HepG2 (cell line): ENCODE measurements around the gene SRXN1. TPM values are rescaled to one million over a fixed set of nuclear protein-coding genes. Genes with fewer than 3 reads are reported as not detected.

Experiments
- ATAD3A ChIP-seq: sonication (generic); formaldehyde crosslinking; IDR thresholded peaks from 2 replicates; pipeline ENCODE4 v1.4.0; 2020; ENCODE audit warnings: missing genetic modification reagents
- CBX2 ChIP-seq, 2 experiments: fragments of 200-600 bp in 1 of 2; sonication (generic); formaldehyde crosslinking in 1 of 2; IDR thresholded peaks; 2 replicates each; pipeline versions ENCODE4 v1.7.0 to v1.8.1; 2018 to 2022; ENCODE audit warnings: low read depth in 2 of 2, low read length in 1 of 2, mild to moderate bottlenecking in 1 of 2, missing genetic modification reagents in 1 of 2
- CHD4 ChIP-seq: fragments of 200-600 bp; sonication (generic); IDR thresholded peaks from 2 replicates; pipeline ENCODE4 v1.7.0; 2017; ENCODE audit warnings: mild to moderate bottlenecking, low read length, borderline replicate concordance
- EZH2 ChIP-seq: conservative IDR thresholded peaks from 2 replicates; pipeline ENCODE4 v1.6.1; 2012; ENCODE audit warnings: mild to moderate bottlenecking, low read depth, low read length, moderate library complexity
- HNF4G ChIP-seq, 2 experiments: sonication (generic) in 1 of 2; formaldehyde crosslinking in 1 of 2; IDR thresholded peaks; 2 replicates each; pipeline versions ENCODE4 v1.4.0 to v1.6.1; 2011 to 2020; ENCODE audit warnings: borderline replicate concordance in 2 of 2, low read depth in 2 of 2, mild to moderate bottlenecking in 2 of 2, low read length in 1 of 2, missing genetic modification reagents in 1 of 2, moderate library complexity in 1 of 2
- KDM2A ChIP-seq: sonication (generic); formaldehyde crosslinking; IDR thresholded peaks from 2 replicates; pipeline ENCODE4 v1.4.0; 2020; ENCODE audit warnings: low read depth, missing genetic modification reagents, borderline replicate concordance
- KLF16 ChIP-seq, 2 experiments: sonication (generic) in 1 of 2; formaldehyde crosslinking in 1 of 2; IDR thresholded peaks; 2 replicates each; pipeline versions ENCODE4 v1.6.1 to v1.8.0; 2016 to 2023; ENCODE audit warnings: missing genetic modification reagents in 2 of 2, missing compliant biosample characterization in 1 of 2
- NR3C1 ChIP-seq: sonication (generic); formaldehyde crosslinking; IDR thresholded peaks from 2 replicates; pipeline ENCODE4 v1.4.0; 2020; ENCODE audit warnings: missing genetic modification reagents
- RBM39 ChIP-seq: fragments of 200-400 bp; formaldehyde crosslinking; IDR thresholded peaks from one replicate; pipeline ENCODE4 v1.6.1; 2018; ENCODE audit warnings: antibody characterized with exemption, mild to moderate bottlenecking, low read depth, low read length; ENCODE audit not compliant: poor library complexity, severe bottlenecking
- RFX1 ChIP-seq: fragments of 450-650 bp; IDR thresholded peaks from 2 replicates; pipeline ENCODE4 v1.6.1; 2017
- RFX3 ChIP-seq: IDR thresholded peaks from 2 replicates; pipeline ENCODE4 v1.6.1; 2016; ENCODE audit warnings: missing biosample characterization, missing genetic modification reagents
- SNAPC2 ChIP-seq: sonication (generic); formaldehyde crosslinking; IDR thresholded peaks from 2 replicates; pipeline ENCODE4 v1.8.1; 2022; ENCODE audit warnings: mild to moderate bottlenecking, missing genetic modification reagents
- SRSF1 ChIP-seq: fragments of 200-400 bp; formaldehyde crosslinking; optimal IDR thresholded peaks from 2 replicates; pipeline ENCODE3; 2017; ENCODE audit warnings: mild to moderate bottlenecking, low read depth, low read length, moderate library complexity
- TBL1XR1 ChIP-seq: fragments of 150-350 bp; IDR thresholded peaks from 2 replicates; pipeline ENCODE4 v1.6.1; 2014; ENCODE audit warnings: borderline replicate concordance, low read length; ENCODE audit not compliant: partially characterized antibody
- TBX3 ChIP-seq: fragments of 450-650 bp; IDR thresholded peaks from 2 replicates; pipeline ENCODE4 v1.6.1; 2017; ENCODE audit warnings: antibody characterized with exemption, mild to moderate bottlenecking, inconsistent platforms, borderline replicate concordance
- TCF7 ChIP-seq: sonication (generic); IDR thresholded peaks from 2 replicates; pipeline ENCODE4 v1.6.1; 2016; ENCODE audit warnings: antibody characterized with exemption, low read depth
- ZBTB7A ChIP-seq: sonication (generic); formaldehyde crosslinking; IDR thresholded peaks from 2 replicates; pipeline ENCODE4 v1.8.0; 2022; ENCODE audit warnings: mild to moderate bottlenecking, missing genetic modification reagents
- ZMYM3 ChIP-seq: sonication (generic); formaldehyde crosslinking; IDR thresholded peaks from 2 replicates; pipeline ENCODE4 v1.5.1; 2020; ENCODE audit warnings: mild to moderate bottlenecking, missing genetic modification reagents
- ZNF839 ChIP-seq: sonication (generic); formaldehyde crosslinking; IDR thresholded peaks from 2 replicates; pipeline ENCODE4 v1.4.0; 2020; ENCODE audit warnings: missing genetic modification reagents, mild to moderate bottlenecking, borderline replicate concordance
- polyA plus RNA-seq, 8 experiments: library from polyadenylated mRNA; depleted of rRNA in 3 of 8; stranded (reverse) in 7 of 8; unstranded in 1 of 8; fragments of >200 nt; fragmentation: Illumina TruSeq in 4 of 8; extraction: Trizol in 4 of 8; gene quantifications; 2 replicates each; pipeline versions ENCODE4 v1.2.1 to v1.2.3, GENCODE V29; 2011 to 2016; ENCODE audit warnings: low read depth in 4 of 8, missing spikeins in 1 of 8, mixed read lengths in 1 of 8; ENCODE audit not compliant: insufficient read depth in 1 of 8
- total RNA-seq, 5 experiments: library from RNA; depleted of rRNA; stranded (reverse); fragments of >200 nt; fragmentation: Illumina TruSeq; extraction: Trizol; gene quantifications; 2 replicates each; pipeline ENCODE4 v1.2.3, GENCODE V29; 2016; ENCODE audit warnings: low read depth in 1 of 5
- TF ChIP-seq, protein P1 (sequence below): IDR thresholded peaks from 2 replicates; pipeline ENCODE4 v1.6.1; 2016

Gene SRXN1
- total and polyA plus RNA-seq, 2 of the 13 experiments (the other 11 are each of a cell fraction or from before 2014, with no cell fraction given) = 29.9 to 87.7 TPM

DNA sequence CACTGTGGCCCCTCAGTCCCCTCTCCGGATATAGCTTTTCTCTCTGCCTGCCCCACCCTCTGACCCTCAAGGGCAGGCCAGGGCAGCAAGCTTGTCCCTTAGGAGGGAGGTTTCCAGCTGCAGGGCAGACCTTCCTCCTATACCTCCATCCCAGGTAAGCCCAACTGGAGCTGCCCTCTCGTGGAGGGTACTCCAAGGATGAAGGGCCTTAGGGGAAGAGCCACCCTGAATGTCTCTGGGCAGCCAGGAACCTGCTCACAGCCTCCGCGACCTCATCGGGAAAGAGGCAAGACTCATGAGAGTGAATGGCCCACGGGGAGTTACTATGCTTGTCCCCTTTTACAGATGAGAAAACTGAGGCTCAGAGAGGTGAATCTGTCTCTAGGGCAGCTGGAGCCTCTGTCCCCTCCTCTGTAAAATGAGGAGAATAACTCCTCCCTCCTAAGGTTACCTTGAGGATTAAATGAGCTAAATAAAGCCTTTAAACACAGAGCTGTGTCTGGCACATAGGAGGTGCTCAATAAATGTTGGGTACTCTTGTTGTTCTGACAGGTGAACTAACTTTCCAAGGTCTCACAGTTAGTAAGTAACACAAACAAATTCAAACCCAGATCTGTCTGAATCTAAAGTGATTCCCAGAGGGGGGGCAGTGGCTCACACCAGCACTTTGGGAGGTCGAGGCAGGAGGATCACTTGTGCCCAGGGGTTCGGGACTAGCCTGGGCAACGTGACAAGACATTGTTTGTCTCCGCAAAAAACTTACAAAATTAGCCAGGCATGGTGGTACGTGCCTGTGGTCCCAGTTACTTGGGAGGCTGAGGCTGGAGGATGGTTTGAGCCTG, 12.1 kb downstream of the SRXN1 start (continued):
- TF ChIP-seq CBX2 (IDR thresholded peaks at IDR 0.05; ENCODE audit: low read depth, low read length) (no peak), CBX2 (CRISPR knock-in tag; IDR thresholded peaks at IDR 0.05; ENCODE audit: low read depth) (0 out of 2 replicates have a peak, but pooled peaks have one; percentile 18), TCF7 (no peak), RFX3 (CRISPR knock-in tag) (no peak), KDM2A (CRISPR knock-in tag) (peak; percentile 11; the same call in 1 of the 2 replicates), RFX1 (0 out of 2 replicates have a peak, but pooled peaks have one; percentile 6), SRSF1 (no peak), ATAD3A (CRISPR knock-in tag) (0 out of 2 replicates have a peak, but pooled peaks have one; percentile 37), HNF4G (IDR thresholded peaks at IDR 0.05; ENCODE audit: borderline replicate concordance, low read depth, low read length) (no peak), HNF4G (CRISPR knock-in tag; IDR thresholded peaks at IDR 0.05; ENCODE audit: borderline replicate concordance, low read depth) (0 out of 2 replicates have a peak, but pooled peaks have one; percentile 2), CHD4 (peak; percentile 68; the same call in 1 of the 2 replicates), ZMYM3 (peak; percentile 68), ZNF839 (CRISPR knock-in tag) (no peak), TBL1XR1 (no peak), RBM39 (no peak), NR3C1 (CRISPR knock-in tag) (no peak), EZH2 (0 out of 2 replicates have a peak, but pooled peaks have one; percentile 53), TBX3 (no peak), SNAPC2 (CRISPR knock-in tag) (0 out of 2 replicates have a peak, but pooled peaks have one; percentile 10), ZBTB7A (CRISPR knock-in tag) (peak; percentile 65; the same call in 1 of the 2 replicates), KLF16 (CRISPR knock-in tag; IDR thresholded peaks at IDR 0.05) (0 out of 4 replicates have a peak, but pooled peaks of 1 of the 2 experiments have one; percentile 3)
- TF ChIP-seq, protein P1, sequence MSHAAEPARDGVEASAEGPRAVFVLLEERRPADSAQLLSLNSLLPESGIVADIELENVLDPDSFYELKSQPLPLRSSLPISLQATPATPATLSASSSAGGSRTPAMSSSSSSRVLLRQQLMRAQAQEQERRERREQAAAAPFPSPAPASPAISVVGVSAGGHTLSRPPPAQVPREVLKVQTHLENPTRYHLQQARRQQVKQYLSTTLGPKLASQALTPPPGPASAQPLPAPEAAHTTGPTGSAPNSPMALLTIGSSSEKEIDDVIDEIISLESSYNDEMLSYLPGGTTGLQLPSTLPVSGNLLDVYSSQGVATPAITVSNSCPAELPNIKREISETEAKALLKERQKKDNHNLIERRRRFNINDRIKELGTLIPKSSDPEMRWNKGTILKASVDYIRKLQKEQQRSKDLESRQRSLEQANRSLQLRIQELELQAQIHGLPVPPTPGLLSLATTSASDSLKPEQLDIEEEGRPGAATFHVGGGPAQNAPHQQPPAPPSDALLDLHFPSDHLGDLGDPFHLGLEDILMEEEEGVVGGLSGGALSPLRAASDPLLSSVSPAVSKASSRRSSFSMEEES (CRISPR knock-in tag) = no peak; the same call in 1 of the 2 replicates
